K562 (cell line): Measurements from ENCODE around the gene KLC3.

Experiments
- BCL6 ChIP-seq: fragments of 250-450 bp; sonication (Bioruptor Pico); IDR thresholded peaks from 2 replicates; pipeline ENCODE4 v1.4.0; 2020
- EP300 ChIP-seq: IDR thresholded peaks from 2 replicates; pipeline ENCODE4 v1.6.1; 2012; ENCODE audit warnings: low read length, improper control_type of control experiment
- FOXO4 ChIP-seq: fragments of 450-650 bp; formaldehyde crosslinking; IDR thresholded peaks from 2 replicates; pipeline ENCODE4 v1.4.0; 2020; ENCODE audit warnings: mild to moderate bottlenecking, moderate library complexity
- POLR2A ChIP-seq: fragments of 450-650 bp; conservative IDR thresholded peaks from 2 replicates; pipeline ENCODE4 v1.6.1; 2016
- SRSF1 ChIP-seq: fragments of 200-400 bp; formaldehyde crosslinking; IDR thresholded peaks from 2 replicates; pipeline ENCODE4 v1.6.1; 2017; ENCODE audit warnings: mild to moderate bottlenecking, low read depth, low read length, moderate library complexity
- ZFP36 ChIP-seq: fragments of 150-350 bp; IDR thresholded peaks from 2 replicates; pipeline ENCODE4 v1.6.1; 2018; ENCODE audit warnings: low read length, low read depth; ENCODE audit not compliant: partially characterized antibody
- ZNF41 ChIP-seq: fragments of 250-450 bp; sonication (Bioruptor Pico); conservative IDR thresholded peaks from 2 replicates; pipeline ENCODE4 v1.4.0; 2020; ENCODE audit warnings: mild to moderate bottlenecking
- ZNF586 ChIP-seq: fragments of 450-650 bp; formaldehyde crosslinking; conservative IDR thresholded peaks from 2 replicates; pipeline ENCODE4 v1.4.0; 2020; ENCODE audit warnings: mild to moderate bottlenecking, moderate library complexity
- ZNF609 ChIP-seq: sonication (generic); formaldehyde crosslinking; IDR thresholded peaks from 2 replicates; pipeline ENCODE4 v1.8.1; 2023; ENCODE audit warnings: missing genetic modification reagents, mild to moderate bottlenecking, borderline replicate concordance
- ZNF707 ChIP-seq: fragments of 250-450 bp; sonication (Bioruptor Pico); conservative IDR thresholded peaks from 2 replicates; pipeline ENCODE4 v1.8.0; 2022; ENCODE audit warnings: inconsistent platforms, mild to moderate bottlenecking, moderate library complexity

GRCh38 chr19:45296355-45296754, 44.2 kb upstream of the KLC3 start:
- no peak for TF ChIP-seq ZNF707 (CRISPR knock-in tag)
- TF ChIP-seq ZNF41 (CRISPR knock-in tag) = no peak
- TF ChIP-seq ZFP36 = no peak
- TF ChIP-seq POLR2A = no peak
- TF ChIP-seq EP300 = no peak
- TF ChIP-seq ZNF586 (CRISPR knock-in tag) = no peak
- TF ChIP-seq FOXO4 = no peak
- no peak for TF ChIP-seq SRSF1
- TF ChIP-seq ZNF609 (CRISPR knock-in tag) = no peak
- no peak for TF ChIP-seq BCL6 (CRISPR knock-in tag)
